Lower leg skin (tissue), 3 donors: ENCODE results near the gene UPK3A.

Experiments used
- CTCF ChIP-seq, 3 donors: fragments of 450-650 bp; IDR thresholded peaks; one replicate each; pipeline ENCODE4 v1.5.1; 2016; ENCODE audit warnings: antibody characterized with exemption in 3 of 3, mild to moderate bottlenecking in 3 of 3, moderate library complexity in 2 of 3
- POLR2A ChIP-seq, 2 donors: fragments of 450-650 bp; IDR thresholded peaks; one replicate each; pipeline ENCODE4 v1.6.1; 2016 to 2017; ENCODE audit warnings: antibody characterized with exemption in 2 of 2, mild to moderate bottlenecking in 1 of 2, moderate library complexity in 1 of 2

GRCh38 chr22:45304971-45305370, 20.2 kb downstream of the UPK3A start:
- TF ChIP-seq CTCF (IDR thresholded peaks at IDR 0.05) (no peak), POLR2A (IDR thresholded peaks at IDR 0.05) (no peak)
